HG03342 (cell line): ENCODE results near the gene GET4.
"Not testable (repeated sequence)": the region's sequence is repeated elsewhere in the genome, so short reads cannot be mapped to it uniquely, and the experiment has no call there.

ENCODE experiments used
- ATAC-seq: cut with Tn5 transposase; IDR thresholded peaks from one replicate; pipeline ENCODE4 v1.9.1; 2021; ENCODE audit warnings: mild to moderate bottlenecking, moderate library complexity; ENCODE audit not compliant: unreplicated experiment

GET4 gene

DNA sequence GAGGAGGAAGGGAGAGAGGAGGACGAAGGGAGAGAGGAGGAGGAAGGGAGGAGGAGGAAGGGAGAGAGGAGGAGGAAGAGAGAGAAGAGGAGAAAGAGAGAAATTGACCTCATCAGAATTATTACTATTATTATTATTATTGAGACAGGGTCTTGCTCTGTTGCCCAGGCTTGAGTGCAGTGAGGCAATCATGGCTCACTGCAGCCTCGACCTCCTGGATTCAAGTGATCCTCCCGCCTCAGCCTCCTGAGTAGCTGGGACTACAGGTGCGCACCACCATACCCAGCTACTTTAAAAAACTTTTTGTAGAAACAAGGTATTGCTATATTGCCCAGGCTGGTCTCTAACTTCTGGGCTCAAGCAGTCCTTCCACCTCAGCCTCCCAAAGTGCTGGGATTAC, 67.4 kb downstream of the GET4 start:
- not testable (repeated sequence) for ATAC-seq

- no peak for ATAC-seq
Observed at GRCh38 chr7:944744-945143, 68.4 kb downstream of the GET4 start.

GRCh38 chr7:945147-945555, 68.8 kb downstream of the GET4 start:
- no peak for ATAC-seq

DNA sequence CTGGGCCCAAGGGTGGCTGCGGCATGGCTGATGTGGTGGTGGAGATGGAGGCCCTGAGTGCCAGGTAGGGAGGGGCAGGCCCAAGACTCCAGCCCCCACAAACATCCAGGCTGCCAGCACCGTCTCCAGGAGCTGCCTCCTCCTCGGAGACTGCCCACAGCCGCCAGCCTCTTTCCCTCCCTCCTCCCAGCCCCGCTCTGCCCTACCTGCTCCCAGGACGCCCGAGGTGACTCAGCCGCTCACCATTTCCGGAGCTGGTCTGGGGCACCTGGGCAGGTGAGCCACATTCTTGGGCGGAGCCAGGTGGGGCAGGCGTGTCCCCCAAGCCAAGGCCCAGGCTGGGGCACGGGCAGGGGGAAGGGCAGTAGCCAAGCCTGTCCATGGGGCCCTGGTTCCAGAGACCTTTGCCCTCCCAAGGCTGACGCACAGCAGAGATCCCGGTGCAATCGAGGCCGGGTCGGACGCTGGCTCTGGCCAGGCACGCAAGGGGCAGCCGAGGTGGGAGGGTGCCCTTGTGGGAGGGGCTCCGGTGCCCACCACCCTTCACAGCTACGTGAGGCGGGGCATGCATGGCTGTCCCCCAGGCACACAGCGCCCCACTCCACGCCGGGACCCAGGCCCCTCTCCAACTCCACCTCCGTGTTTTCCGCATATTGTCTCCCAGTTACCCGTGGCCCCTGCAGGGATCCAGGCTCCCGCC, 69.4 kb downstream of the GET4 start:
- ATAC-seq = no peak
